Stimulated activated CD4-positive, alpha-beta T cell treated with anti-CD3 and anti-CD28 coated beads, TNF-alpha, amount 100 ng/mL, for 24 hours (primary cell): ENCODE measurements around the gene C5AR2.
"Not testable (repeated sequence)": the region's sequence is repeated elsewhere in the genome, so short reads cannot be mapped to it uniquely, and the experiment has no call there.

Experiments used
- DNase-seq, 3 experiments: peaks; one replicate each; pipeline ENCODE4 v3.0.0-alpha.2; 2020; ENCODE audit warnings: low read depth in 3 of 3

The C5AR2 gene

GRCh38 chr19:47331931-47332547 lies at the start of gene C5AR2:
C5AR2 (plus strand) TSS chr19:47332175; CDS start chr19:47340800, 8,625 bp downstream.
- DNase-seq: no peak

- DNase-seq: no peak
Measured at GRCh38 chr19:47283405-47284059, 48.4 kb upstream of the C5AR2 start.

- peak in 1 of 3 experiments; percentile 47 for DNase-seq
Measured at GRCh38 chr19:47284324-47284899, 47.6 kb upstream of the C5AR2 start.

GRCh38 chr19:47296036-47296435 lies 35.9 kb upstream of the C5AR2 start:
- peak; percentile 53 to 84 (median 66) for DNase-seq

- DNase-seq: not testable (repeated sequence)
Measured at GRCh38 chr19:47300867-47301266, 31.1 kb upstream of the C5AR2 start.

GRCh38 chr19:47302249-47302648 lies 29.7 kb upstream of the C5AR2 start:
- DNase-seq: no peak

GRCh38 chr19:47303966-47304365 lies 28.0 kb upstream of the C5AR2 start:
- no peak for DNase-seq

- peak; percentile 29 to 57 (median 34) for DNase-seq
Measured at GRCh38 chr19:47305309-47305751, 26.6 kb upstream of the C5AR2 start.

- DNase-seq: no peak
Measured at GRCh38 chr19:47306303-47306702, 25.7 kb upstream of the C5AR2 start.

- no peak for DNase-seq
Measured at GRCh38 chr19:47309038-47309437, 22.9 kb upstream of the C5AR2 start.

GRCh38 chr19:47309608-47310007 lies 22.4 kb upstream of the C5AR2 start, which contains the start of gene C5AR1:
C5AR1 (plus strand) TSS chr19:47309861; CDS start chr19:47309896, 35 bp downstream.
- DNase-seq: no peak

GRCh38 chr19:47310323-47310722 lies 21.7 kb upstream of the C5AR2 start:
- no peak for DNase-seq

- no peak for DNase-seq
Measured at GRCh38 chr19:47310819-47311218, 21.2 kb upstream of the C5AR2 start.

GRCh38 chr19:47312366-47313006 lies 19.5 kb upstream of the C5AR2 start:
- no peak for DNase-seq

GRCh38 chr19:47313754-47314295 lies 18.1 kb upstream of the C5AR2 start:
- no peak for DNase-seq

- peak in 2 of 3 experiments; percentile 8 to 27 for DNase-seq
Measured at GRCh38 chr19:47315125-47315821, 16.7 kb upstream of the C5AR2 start.

GRCh38 chr19:47316513-47316912 lies 15.5 kb upstream of the C5AR2 start:
- no peak for DNase-seq

GRCh38 chr19:47319923-47320871 lies 11.8 kb upstream of the C5AR2 start:
- DNase-seq: no peak

GRCh38 chr19:47321630-47322029 lies 10.3 kb upstream of the C5AR2 start:
- DNase-seq: no peak

GRCh38 chr19:47322058-47322457 lies 9.9 kb upstream of the C5AR2 start:
- DNase-seq: no peak
